ENCODE results near the gene KRTAP5-7.

Gene KRTAP5-7

GRCh38 chr11:71496421-71496820, 30.6 kb upstream of the KRTAP5-7 start:
- no peak overlapping the region for H3K27ac ChIP-seq (ENCODE audit: low read length)
- no peaks in the 10 kb centered on the region for H3K9me3 ChIP-seq (ENCODE audit: control insufficient read depth, insufficient read depth, low read length)
- WGBS (ENCODE audit: insufficient coverage, insufficient read length) = no CpG with 5 or more reads among the region's 13 CpGs
- no peaks in the 10 kb centered on the region; the same call in 1 of the 2 replicates for H3K4me1 ChIP-seq (ENCODE audit: control insufficient read depth, insufficient read depth, low read length)
- H3K4me3 ChIP-seq (ENCODE audit: low read length) = no peak overlapping the region
- H3K27me3 ChIP-seq (ENCODE audit: control insufficient read depth, insufficient read depth, low read length) = no peaks in the 10 kb centered on the region
- DNase-seq (ENCODE audit: low read depth, low spot score) = no peak
- H3K36me3 ChIP-seq (ENCODE audit: control insufficient read depth, insufficient read depth, low read length) = peaks cover 14% of the 10 kb centered on the region

GRCh38 chr11:71498091-71498490, 29.0 kb upstream of the KRTAP5-7 start:
- Histone ChIP-seq H3K4me3 (ENCODE audit: low read length) (no peak overlapping the region), H3K4me1 (ENCODE audit: control insufficient read depth, insufficient read depth, low read length) (no peaks in the 10 kb centered on the region; the same call in 1 of the 2 replicates), H3K27me3 (ENCODE audit: control insufficient read depth, insufficient read depth, low read length) (no peaks in the 10 kb centered on the region), H3K9me3 (ENCODE audit: control insufficient read depth, insufficient read depth, low read length) (no peaks in the 10 kb centered on the region), H3K27ac (ENCODE audit: low read length) (no peak overlapping the region), H3K36me3 (ENCODE audit: control insufficient read depth, insufficient read depth, low read length) (peaks cover 7% of the 10 kb centered on the region)
- no peak for DNase-seq (ENCODE audit: low read depth, low spot score)
- no CpG with 5 or more reads among the region's 19 CpGs for WGBS (ENCODE audit: insufficient coverage, insufficient read length)

GRCh38 chr11:71499125-71499524, 27.9 kb upstream of the KRTAP5-7 start:
- Histone ChIP-seq H3K9me3 (ENCODE audit: control insufficient read depth, insufficient read depth, low read length) (no peaks in the 10 kb centered on the region), H3K4me3 (ENCODE audit: low read length) (no peak overlapping the region), H3K4me1 (ENCODE audit: control insufficient read depth, insufficient read depth, low read length) (no peaks in the 10 kb centered on the region; the same call in 1 of the 2 replicates), H3K36me3 (ENCODE audit: control insufficient read depth, insufficient read depth, low read length) (peaks cover 7% of the 10 kb centered on the region), H3K27ac (ENCODE audit: low read length) (no peak overlapping the region), H3K27me3 (ENCODE audit: control insufficient read depth, insufficient read depth, low read length) (no peaks in the 10 kb centered on the region)
- DNase-seq (ENCODE audit: low read depth, low spot score) = no peak
- WGBS (ENCODE audit: insufficient coverage, insufficient read length) = no CpG with 5 or more reads among the region's 13 CpGs

DNA sequence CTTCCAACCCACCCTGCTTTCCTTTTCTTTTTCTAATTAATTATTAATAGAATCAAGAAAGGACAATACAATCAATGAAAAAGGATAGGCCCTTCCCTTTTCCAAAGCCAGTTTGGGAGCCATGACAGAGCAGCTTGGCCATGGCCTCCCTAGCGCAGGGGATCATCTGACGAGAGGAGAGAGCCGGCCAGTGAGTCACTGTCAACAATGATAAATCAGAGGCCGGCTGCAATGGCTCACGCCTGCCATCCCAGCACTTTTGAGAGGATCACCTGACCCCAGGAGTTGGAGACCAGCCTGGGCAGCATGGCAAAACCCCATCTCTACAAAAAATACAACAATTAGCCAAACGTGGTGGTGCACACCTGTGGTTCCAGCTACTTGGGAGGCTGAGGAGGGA, 27.5 kb upstream of the KRTAP5-7 start:
- no peak overlapping the region for H3K27ac ChIP-seq (ENCODE audit: low read length)
- WGBS (ENCODE audit: insufficient coverage, insufficient read length) = no CpG with 5 or more reads among the region's 6 CpGs
- DNase-seq (ENCODE audit: low read depth, low spot score) = no peak
- no peaks in the 10 kb centered on the region for H3K27me3 ChIP-seq (ENCODE audit: control insufficient read depth, insufficient read depth, low read length)
- H3K9me3 ChIP-seq (ENCODE audit: control insufficient read depth, insufficient read depth, low read length) = no peaks in the 10 kb centered on the region
- H3K36me3 ChIP-seq (ENCODE audit: control insufficient read depth, insufficient read depth, low read length) = peaks cover 7% of the 10 kb centered on the region
- H3K4me3 ChIP-seq (ENCODE audit: low read length) = no peak overlapping the region
- peaks cover 2% of the 10 kb centered on the region; the same call in 1 of the 2 replicates for H3K4me1 ChIP-seq (ENCODE audit: control insufficient read depth, insufficient read depth, low read length)

DNA sequence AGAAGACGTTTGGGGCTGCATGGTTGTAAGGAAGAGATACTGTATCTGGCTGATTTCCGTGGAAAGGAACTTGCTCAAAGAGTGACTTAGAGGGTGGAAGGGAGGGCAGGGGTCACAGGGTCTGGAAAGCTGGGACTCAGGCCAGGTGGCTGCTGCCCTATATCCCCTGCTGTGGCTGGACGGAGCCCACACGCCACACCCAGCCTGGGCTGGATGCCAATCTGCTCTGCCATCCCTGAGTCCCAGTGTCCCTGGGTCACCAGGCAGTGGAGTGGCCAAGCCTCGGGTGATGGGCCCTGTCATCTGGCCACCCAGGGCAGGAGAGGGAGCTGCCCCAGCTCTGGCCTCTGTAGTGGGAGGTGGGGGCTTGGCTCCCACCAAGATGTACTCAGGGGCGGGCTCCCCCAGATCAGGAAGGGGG, 26.5 kb upstream of the KRTAP5-7 start:
- peaks cover 7% of the 10 kb centered on the region for H3K36me3 ChIP-seq (ENCODE audit: control insufficient read depth, insufficient read depth, low read length)
- peaks cover 2% of the 10 kb centered on the region; the same call in 1 of the 2 replicates for H3K4me1 ChIP-seq (ENCODE audit: control insufficient read depth, insufficient read depth, low read length)
- H3K27ac ChIP-seq (ENCODE audit: low read length) = no peak overlapping the region
- WGBS (ENCODE audit: insufficient coverage, insufficient read length) = no CpG with 5 or more reads among the region's 6 CpGs
- no peaks in the 10 kb centered on the region for H3K9me3 ChIP-seq (ENCODE audit: control insufficient read depth, insufficient read depth, low read length)
- no peaks in the 10 kb centered on the region for H3K27me3 ChIP-seq (ENCODE audit: control insufficient read depth, insufficient read depth, low read length)
- H3K4me3 ChIP-seq (ENCODE audit: low read length) = no peak overlapping the region
- no peak for DNase-seq (ENCODE audit: low read depth, low spot score)

DNA sequence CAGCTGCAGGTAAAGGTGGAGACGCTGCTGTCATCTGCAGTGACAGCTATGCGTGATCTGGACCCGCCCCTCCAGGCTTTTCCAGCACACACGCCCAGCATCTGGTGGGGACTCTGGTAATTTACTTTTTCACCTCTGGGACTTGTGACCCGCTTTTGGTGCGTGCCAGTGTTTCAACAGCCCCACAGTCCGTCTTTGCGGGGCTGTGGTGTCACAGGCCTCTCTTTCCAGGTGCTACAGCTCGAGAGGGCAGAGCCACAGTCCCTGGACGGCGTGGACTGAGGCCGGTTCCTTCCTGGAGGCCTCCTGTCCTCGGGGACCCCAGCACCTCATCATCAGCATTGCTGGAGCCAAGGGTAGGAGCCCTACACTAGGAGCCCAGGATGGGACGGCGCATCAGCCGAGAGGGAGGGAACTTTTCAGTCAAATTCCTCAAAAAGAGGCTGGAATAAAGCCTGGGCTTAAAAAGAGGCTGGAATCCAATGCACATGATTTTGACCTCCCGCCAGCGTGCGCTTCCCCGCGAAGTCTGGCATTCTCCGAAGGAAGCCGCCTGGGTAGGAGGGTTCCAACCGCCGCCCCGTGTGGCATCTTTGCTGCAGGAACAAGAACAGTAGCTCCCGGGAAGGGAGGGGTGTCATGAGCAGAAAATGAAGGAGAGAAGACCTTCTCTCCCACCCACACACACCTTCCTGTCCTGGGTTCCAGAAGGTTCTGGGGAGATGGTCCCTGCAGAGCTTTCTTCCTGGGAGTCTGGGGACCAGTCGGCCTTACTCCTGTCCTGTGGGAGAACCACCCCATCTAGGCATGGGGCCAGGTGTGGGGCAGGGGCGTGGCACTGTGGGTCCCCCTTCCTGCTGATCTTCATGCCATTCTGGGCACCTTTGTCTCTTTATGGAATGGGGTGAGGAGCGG, 25.7 kb upstream of the KRTAP5-7 start:
- WGBS (ENCODE audit: insufficient coverage, insufficient read length) = no CpG with 5 or more reads among the region's 30 CpGs
- Histone ChIP-seq H3K4me3 (ENCODE audit: low read length) (no peak overlapping the region), H3K27ac (ENCODE audit: low read length) (no peak overlapping the region), H3K9me3 (ENCODE audit: control insufficient read depth, insufficient read depth, low read length) (no peaks in the 10 kb centered on the region), H3K4me1 (ENCODE audit: control insufficient read depth, insufficient read depth, low read length) (peaks cover 2% of the 10 kb centered on the region; the same call in 1 of the 2 replicates), H3K27me3 (ENCODE audit: control insufficient read depth, insufficient read depth, low read length) (no peaks in the 10 kb centered on the region), H3K36me3 (ENCODE audit: control insufficient read depth, insufficient read depth, low read length) (peaks cover 7% of the 10 kb centered on the region)
- no peak for DNase-seq (ENCODE audit: low read depth, low spot score)

- Histone ChIP-seq H3K27me3 (ENCODE audit: control insufficient read depth, insufficient read depth, low read length) (no peaks in the 10 kb centered on the region), H3K36me3 (ENCODE audit: control insufficient read depth, insufficient read depth, low read length) (peaks cover 7% of the 10 kb centered on the region), H3K4me1 (ENCODE audit: control insufficient read depth, insufficient read depth, low read length) (peaks cover 2% of the 10 kb centered on the region; the same call in 1 of the 2 replicates)
Observed at GRCh38 chr11:71502026-71502425, 25.0 kb upstream of the KRTAP5-7 start.

GRCh38 chr11:71502871-71503435, 24.1 kb upstream of the KRTAP5-7 start:
- DNase-seq (ENCODE audit: low read depth, low spot score) = no peak
- peaks cover 2% of the 10 kb centered on the region; the same call in 1 of the 2 replicates for H3K4me1 ChIP-seq (ENCODE audit: control insufficient read depth, insufficient read depth, low read length)

More at GRCh38 chr11:71502026-71502425, 25.0 kb upstream of the KRTAP5-7 start:
- no CpG with 5 or more reads among the region's 10 CpGs for WGBS (ENCODE audit: insufficient coverage, insufficient read length)
- Histone ChIP-seq H3K9me3 (ENCODE audit: control insufficient read depth, insufficient read depth, low read length) (no peaks in the 10 kb centered on the region), H3K27ac (ENCODE audit: low read length) (no peak overlapping the region), H3K4me3 (ENCODE audit: low read length) (no peak overlapping the region)
- DNase-seq (ENCODE audit: low read depth, low spot score) = no peak

DNA sequence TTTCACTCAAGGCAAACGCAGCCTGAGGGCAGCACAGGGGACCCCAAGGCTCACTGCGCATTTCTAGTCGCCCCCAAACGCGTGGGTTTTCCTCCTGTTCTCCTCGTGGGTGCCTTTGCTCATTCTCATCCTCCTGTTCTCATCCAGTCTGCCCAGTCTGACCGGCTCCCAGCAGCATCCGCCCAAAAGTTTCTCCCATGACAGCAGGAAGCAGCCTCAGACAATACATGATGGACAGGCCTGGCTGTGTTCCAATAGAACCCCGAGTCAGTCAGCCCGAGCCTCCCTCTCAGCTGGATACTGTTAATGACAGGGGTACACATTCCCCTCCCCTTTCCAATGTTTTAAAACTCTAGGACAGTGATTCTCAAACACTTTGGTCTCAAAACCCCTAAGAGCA, 22.5 kb upstream of the KRTAP5-7 start:
- WGBS (ENCODE audit: insufficient coverage, insufficient read length) = no CpG with 5 or more reads among the region's 10 CpGs
- Histone ChIP-seq H3K27me3 (ENCODE audit: control insufficient read depth, insufficient read depth, low read length) (no peaks in the 10 kb centered on the region), H3K4me1 (ENCODE audit: control insufficient read depth, insufficient read depth, low read length) (peaks cover 2% of the 10 kb centered on the region; the same call in 1 of the 2 replicates), H3K4me3 (ENCODE audit: low read length) (no peak overlapping the region), H3K36me3 (ENCODE audit: control insufficient read depth, insufficient read depth, low read length) (no peaks in the 10 kb centered on the region), H3K27ac (ENCODE audit: low read length) (no peak overlapping the region), H3K9me3 (ENCODE audit: control insufficient read depth, insufficient read depth, low read length) (no peaks in the 10 kb centered on the region; the same call in 1 of the 2 replicates)
- DNase-seq (ENCODE audit: low read depth, low spot score) = no peak

More at GRCh38 chr11:71502871-71503435, 24.1 kb upstream of the KRTAP5-7 start:
- WGBS (ENCODE audit: insufficient coverage, insufficient read length) = no CpG with 5 or more reads among the region's 15 CpGs
- Histone ChIP-seq H3K36me3 (ENCODE audit: control insufficient read depth, insufficient read depth, low read length) (peaks cover 7% of the 10 kb centered on the region), H3K27ac (ENCODE audit: low read length) (no peak overlapping the region), H3K4me3 (ENCODE audit: low read length) (no peak overlapping the region), H3K27me3 (ENCODE audit: control insufficient read depth, insufficient read depth, low read length) (no peaks in the 10 kb centered on the region), H3K9me3 (ENCODE audit: control insufficient read depth, insufficient read depth, low read length) (no peaks in the 10 kb centered on the region)

DNA sequence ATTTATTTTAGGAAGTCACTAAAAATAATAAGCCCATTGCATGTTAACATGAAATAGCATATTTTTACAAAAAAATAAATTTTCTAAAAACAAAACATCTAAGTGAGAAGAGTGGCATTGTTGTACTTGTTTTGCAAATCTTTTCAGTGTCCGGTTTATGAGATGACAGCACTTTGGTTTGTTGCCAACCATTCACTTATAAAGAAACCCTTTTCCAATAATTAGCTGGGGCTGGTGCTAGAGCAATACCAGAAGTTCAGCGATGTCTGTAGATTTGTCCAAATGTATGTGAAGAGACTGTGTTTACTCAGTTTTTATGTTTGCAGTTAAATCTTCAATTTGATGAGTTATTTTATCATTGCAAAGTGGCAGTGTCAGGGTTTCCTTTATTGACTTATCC, 22.1 kb upstream of the KRTAP5-7 start:
- no peaks in the 10 kb centered on the region; the same call in 1 of the 2 replicates for H3K9me3 ChIP-seq (ENCODE audit: control insufficient read depth, insufficient read depth, low read length)
- no CpG with 5 or more reads among the region's 2 CpGs for WGBS (ENCODE audit: insufficient coverage, insufficient read length)
- no peak for DNase-seq (ENCODE audit: low read depth, low spot score)
- no peaks in the 10 kb centered on the region for H3K36me3 ChIP-seq (ENCODE audit: control insufficient read depth, insufficient read depth, low read length)
- H3K27ac ChIP-seq (ENCODE audit: low read length) = no peak overlapping the region
- peaks cover 2% of the 10 kb centered on the region; the same call in 1 of the 2 replicates for H3K4me1 ChIP-seq (ENCODE audit: control insufficient read depth, insufficient read depth, low read length)
- H3K27me3 ChIP-seq (ENCODE audit: control insufficient read depth, insufficient read depth, low read length) = no peaks in the 10 kb centered on the region
- H3K4me3 ChIP-seq (ENCODE audit: low read length) = no peak overlapping the region
